Kidney epithelial cell (primary cell): ENCODE data around the gene HLA-DOA. TPM values are rescaled to one million over a fixed set of nuclear protein-coding genes. Genes with fewer than 3 reads are reported as not detected.

Source experiments
- DNase-seq: peaks from one replicate; pipeline ENCODE4 v3.0.0-alpha.2; 2010; ENCODE audit warnings: low read depth
- H3K27me3 ChIP-seq: 2 replicates; pipeline ENCODE4 v1.6.0; 2011; ENCODE audit warnings: low read length; ENCODE audit not compliant: control insufficient read depth, insufficient read depth
- H3K36me3 ChIP-seq: 2 replicates; pipeline ENCODE4 v1.5.1; 2011; ENCODE audit warnings: low read length; ENCODE audit not compliant: control insufficient read depth, insufficient read depth
- H3K4me3 ChIP-seq: 2 replicates; pipeline ENCODE4 v1.5.1; 2011; ENCODE audit warnings: low read depth, mild to moderate bottlenecking, control low read depth, low read length
- CTCF ChIP-seq: IDR thresholded peaks from 2 replicates; pipeline ENCODE4 v1.5.1; 2011; ENCODE audit warnings: mild to moderate bottlenecking, moderate library complexity, low read length, control low read depth, inconsistent platforms; ENCODE audit not compliant: insufficient read depth, poor library complexity, severe bottlenecking
- total RNA-seq: library from RNA; depleted of rRNA; stranded (reverse); fragments of >200 nt; gene quantifications from 2 replicates; pipeline ENCODE4 v1.2.3, GENCODE V29; 2015

Gene HLA-DOA
- total RNA-seq, 1 donor from 2014 or later = 0.71 TPM

GRCh38 chr6:33029328-33030184 is 20.2 kb upstream of the HLA-DOA start:
- H3K27me3 ChIP-seq = peaks cover 7% of the 10 kb centered on the region
- no peak for TF ChIP-seq CTCF
- DNase-seq = no peak

GRCh38 chr6:33028220-33028849 is 18.9 kb upstream of the HLA-DOA start:
- Histone ChIP-seq H3K36me3 (no peaks in the 10 kb centered on the region), H3K4me3 (no peak overlapping the region), H3K27me3 (peaks cover 7% of the 10 kb centered on the region)
- no peak for TF ChIP-seq CTCF
- DNase-seq = no peak

More at GRCh38 chr6:33029328-33030184, 20.2 kb upstream of the HLA-DOA start:
- Histone ChIP-seq H3K4me3 (no peak overlapping the region), H3K36me3 (no peaks in the 10 kb centered on the region)

- Histone ChIP-seq H3K27me3 (peaks cover 2% of the 10 kb centered on the region), H3K36me3 (no peaks in the 10 kb centered on the region), H3K4me3 (no peak overlapping the region)
- DNase-seq = no peak
- no peak for TF ChIP-seq CTCF
These were observed 15.1 kb upstream of the HLA-DOA start for GRCh38 chr6:33024521-33024920.

GRCh38 chr6:33023536-33023935 is 14.1 kb upstream of the HLA-DOA start:
- no peaks in the 10 kb centered on the region for H3K27me3 ChIP-seq

GRCh38 chr6:33021917-33022316 is 12.5 kb upstream of the HLA-DOA start:
- DNase-seq = no peak
- Histone ChIP-seq H3K36me3 (no peaks in the 10 kb centered on the region), H3K4me3 (no peak overlapping the region), H3K27me3 (peaks cover 3% of the 10 kb centered on the region)
- no peak for TF ChIP-seq CTCF

More at GRCh38 chr6:33023536-33023935, 14.1 kb upstream of the HLA-DOA start:
- no peak for TF ChIP-seq CTCF
- no peak for DNase-seq
- no peaks in the 10 kb centered on the region for H3K36me3 ChIP-seq
- no peak overlapping the region for H3K4me3 ChIP-seq
